ENCODE measurements around the gene FOXP2. TPM values are rescaled to one million over a fixed set of nuclear protein-coding genes. Genes with fewer than 3 reads are reported as not detected.

FOXP2 gene
- total and polyA plus RNA-seq, 2 experiments from 2014 or later: 1.3 to 1.5 TPM

- Histone ChIP-seq H3K9me3 (ENCODE audit: low read depth) (no peaks in the 10 kb centered on the region), H3K27me3 (no peaks in the 10 kb centered on the region), H3K36me3 (no peaks in the 10 kb centered on the region), H3K27ac (no peak overlapping the region), H3K4me1 (ENCODE audit: low read depth) (peaks cover 3% of the 10 kb centered on the region), H3K4me3 (no peak overlapping the region)
- TF ChIP-seq, protein P1, sequence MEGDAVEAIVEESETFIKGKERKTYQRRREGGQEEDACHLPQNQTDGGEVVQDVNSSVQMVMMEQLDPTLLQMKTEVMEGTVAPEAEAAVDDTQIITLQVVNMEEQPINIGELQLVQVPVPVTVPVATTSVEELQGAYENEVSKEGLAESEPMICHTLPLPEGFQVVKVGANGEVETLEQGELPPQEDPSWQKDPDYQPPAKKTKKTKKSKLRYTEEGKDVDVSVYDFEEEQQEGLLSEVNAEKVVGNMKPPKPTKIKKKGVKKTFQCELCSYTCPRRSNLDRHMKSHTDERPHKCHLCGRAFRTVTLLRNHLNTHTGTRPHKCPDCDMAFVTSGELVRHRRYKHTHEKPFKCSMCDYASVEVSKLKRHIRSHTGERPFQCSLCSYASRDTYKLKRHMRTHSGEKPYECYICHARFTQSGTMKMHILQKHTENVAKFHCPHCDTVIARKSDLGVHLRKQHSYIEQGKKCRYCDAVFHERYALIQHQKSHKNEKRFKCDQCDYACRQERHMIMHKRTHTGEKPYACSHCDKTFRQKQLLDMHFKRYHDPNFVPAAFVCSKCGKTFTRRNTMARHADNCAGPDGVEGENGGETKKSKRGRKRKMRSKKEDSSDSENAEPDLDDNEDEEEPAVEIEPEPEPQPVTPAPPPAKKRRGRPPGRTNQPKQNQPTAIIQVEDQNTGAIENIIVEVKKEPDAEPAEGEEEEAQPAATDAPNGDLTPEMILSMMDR (IDR thresholded peaks at IDR 0.05; ENCODE audit: low read depth, low read length): no peak
- DNase-seq (ENCODE audit: low read depth in 1 of 2, low spot score in 1 of 2): no peak
Measured at GRCh38 chr7:114740941-114741340, 326.3 kb downstream of the FOXP2 start.

- Histone ChIP-seq H3K36me3 (no peaks in the 10 kb centered on the region), H3K9me3 (ENCODE audit: low read depth) (no peaks in the 10 kb centered on the region), H3K4me3 (no peak overlapping the region), H3K27me3 (no peaks in the 10 kb centered on the region), H3K4me1 (ENCODE audit: low read depth) (peaks cover 3% of the 10 kb centered on the region), H3K27ac (no peak overlapping the region)
- TF ChIP-seq, protein P1 (IDR thresholded peaks at IDR 0.05; ENCODE audit: low read depth, low read length): no peak
- DNase-seq (ENCODE audit: low read depth in 1 of 2, low spot score in 1 of 2): no peak
Measured at GRCh38 chr7:114741911-114742310, 327.3 kb downstream of the FOXP2 start.

Data from cardiac muscle cell (in vitro differentiated cells and primary cell).